Adipose tissue (tissue), 3 donors: ENCODE results near the gene ODAD3. TPM values are rescaled to one million over a fixed set of nuclear protein-coding genes. Genes with fewer than 3 reads are reported as not detected.
"Not testable (repeated sequence)": the region's sequence is repeated elsewhere in the genome, so short reads cannot be mapped to it uniquely, and the experiment has no call there.

Source experiments
- H3K27ac ChIP-seq: one replicate; pipeline ENCODE4 v1.5.1; 2013; ENCODE audit warnings: low read depth, low read length
- WGBS, 3 donors: extraction: QIAGEN DNeasy Blood & Tissue Kit; methylation state at CpG; one replicate each; pipeline ENCODE4 v1.1.7; 2013; 5-methylcytosine and 5-hydroxymethylcytosine counted together
- polyA plus RNA-seq, 3 donors: library from polyadenylated mRNA; stranded (reverse); fragments of 200-250 nt; gene quantifications; one replicate each; pipeline ENCODE4 v1.2.3, GENCODE V29; 2013
- donor health status: healthy with polysubstance abuse.
- donor health status: Bipolar disorder and iron deficiency.
- donor health status: healthy.

ODAD3 gene
- polyA plus RNA-seq, 3 donors, result 0.15 to 0.30 TPM; not detected in 1

- H3K27ac ChIP-seq, result no peak overlapping the region
- 84 to 89% (median 84%) methylated on average over 13 of the region's 13 CpGs for WGBS, 3 donors
Observed at GRCh38 chr19:11448410-11448809, 13.5 kb upstream of the ODAD3 start.

GRCh38 chr19:11447347-11448262, 12.7 kb upstream of the ODAD3 start:
- 89 to 91% (median 91%) methylated on average over 28 to 35 of the region's 35 CpGs for WGBS, 3 donors
- H3K27ac ChIP-seq, result no peak overlapping the region

- H3K27ac ChIP-seq, result no peak overlapping the region
Observed at GRCh38 chr19:11446652-11447301, 11.9 kb upstream of the ODAD3 start.

GRCh38 chr19:11446271-11446651, 11.3 kb upstream of the ODAD3 start:
- 89 to 93% (median 92%) methylated on average over 13 to 14 of the region's 14 CpGs for WGBS, 3 donors
- H3K27ac ChIP-seq, result no peak overlapping the region

More at GRCh38 chr19:11446652-11447301, 11.9 kb upstream of the ODAD3 start:
- WGBS, 3 donors, result 64 to 78% (median 69%) methylated on average over 22 to 23 of the region's 23 CpGs

GRCh38 chr19:11445141-11445540, 10.2 kb upstream of the ODAD3 start:
- no peak overlapping the region for H3K27ac ChIP-seq
- WGBS, 3 donors, result 85 to 92% (median 89%) methylated on average over 13 of the region's 13 CpGs

GRCh38 chr19:11444059-11444458, 9.1 kb upstream of the ODAD3 start:
- H3K27ac ChIP-seq, result no peak overlapping the region
- WGBS, 3 donors, result 71 to 79% (median 74%) methylated on average over 5 of the region's 5 CpGs

- 92 to 94% (median 93%) methylated on average over 9 of the region's 9 CpGs for WGBS, 3 donors
- no peak overlapping the region for H3K27ac ChIP-seq
Observed at GRCh38 chr19:11437955-11438354, 3.0 kb upstream of the ODAD3 start.

GRCh38 chr19:11435833-11436313, 952 bp upstream of the ODAD3 start:
- WGBS, 3 donors, result 3 to 5% (median 4%) methylated on average over 21 of the region's 21 CpGs

GRCh38 chr19:11434703-11435056, 241 bp downstream of the ODAD3 start:
- H3K27ac ChIP-seq, result no peak overlapping the region
- WGBS, 3 donors, result 2 to 13% (median 6%) methylated on average over 9 of the region's 9 CpGs

More at GRCh38 chr19:11435833-11436313, 952 bp upstream of the ODAD3 start:
- H3K27ac ChIP-seq, result no peak overlapping the region

GRCh38 chr19:11433526-11433925, 1.4 kb downstream of the ODAD3 start:
- not testable (repeated sequence) for H3K27ac ChIP-seq
- 98 to 99% (median 98%) methylated on average over 3 of the region's 3 CpGs for WGBS, 3 donors

- H3K27ac ChIP-seq, result no peak overlapping the region
- 92 to 94% (median 93%) methylated on average over 18 to 19 of the region's 19 CpGs for WGBS, 3 donors
Observed at GRCh38 chr19:11426656-11427055, 8.3 kb downstream of the ODAD3 start.

GRCh38 chr19:11425719-11426457, 9.0 kb downstream of the ODAD3 start:
- H3K27ac ChIP-seq, result no peak overlapping the region
- WGBS, 3 donors, result 91 to 93% (median 91%) methylated on average over 28 of the region's 28 CpGs

- no peak overlapping the region for H3K27ac ChIP-seq
- 5 to 20% (median 19%) methylated on average over 14 to 22 of the region's 22 CpGs for WGBS, 3 donors
Observed at GRCh38 chr19:11423791-11424181, 11.1 kb downstream of the ODAD3 start.

- no peak overlapping the region for H3K27ac ChIP-seq
- 31 to 74% (median 36%) methylated on average over 27 of the region's 27 CpGs for WGBS, 3 donors
Observed at GRCh38 chr19:11423164-11423790, 11.6 kb downstream of the ODAD3 start.

- 5 to 10% (median 7%) methylated on average over 55 to 56 of the region's 56 CpGs for WGBS, 3 donors
- no peak overlapping the region for H3K27ac ChIP-seq
Observed at GRCh38 chr19:11422163-11423065, 12.5 kb downstream of the ODAD3 start.

- 12 to 31% (median 14%) methylated on average over 36 of the region's 36 CpGs for WGBS, 3 donors
- no peak overlapping the region for H3K27ac ChIP-seq
Observed at GRCh38 chr19:11421371-11422098, 13.4 kb downstream of the ODAD3 start.
